Measurements from ENCODE around the gene BTBD17.
A peak's percentile ranks its signal among the peaks of the same experiment; 100 is the strongest.
"Not testable (repeated sequence)": the region's sequence is repeated elsewhere in the genome, so short reads cannot be mapped to it uniquely, and the experiment has no call there.

The BTBD17 gene

GRCh38 chr17:74361230-74362068, at the start of gene BTBD17:
BTBD17 (minus strand) TSS chr17:74361868; CDS start chr17:74361819, 49 bp downstream.
- peak; percentile 97 for DNase-seq (ENCODE audit: low spot score)

GRCh38 chr17:74410001-74410443, 48.4 kb upstream of the BTBD17 start:
- DNase-seq (ENCODE audit: low spot score), result no peak

GRCh38 chr17:74408815-74409214, 47.1 kb upstream of the BTBD17 start:
- DNase-seq (ENCODE audit: low spot score), result no peak

- DNase-seq (ENCODE audit: low spot score), result no peak
Observed at GRCh38 chr17:74408262-74408661, 46.6 kb upstream of the BTBD17 start.

DNA sequence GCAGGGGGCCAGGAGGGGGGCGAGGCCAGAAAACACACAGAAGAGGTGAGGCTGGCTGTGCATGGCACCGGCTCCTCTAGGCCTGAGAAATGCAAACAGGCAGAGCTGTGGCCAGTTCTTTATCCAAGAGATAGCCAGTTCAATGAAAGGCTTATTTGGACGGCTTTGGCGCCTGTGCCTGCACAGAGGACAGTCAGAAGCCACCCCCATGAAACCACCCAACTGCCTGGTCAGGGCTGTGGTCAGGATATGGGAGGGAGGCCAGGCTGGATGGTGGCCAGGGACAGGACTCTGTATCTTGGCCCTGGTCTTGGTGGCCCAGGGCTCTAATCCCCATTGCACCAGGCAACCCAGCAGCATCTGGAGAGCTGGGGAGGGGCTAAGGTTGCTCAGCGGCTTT, 45.7 kb upstream of the BTBD17 start:
- no peak for DNase-seq (ENCODE audit: low spot score)

GRCh38 chr17:74405311-74405710, 43.6 kb upstream of the BTBD17 start:
- DNase-seq (ENCODE audit: low spot score), result not testable (repeated sequence)

DNA sequence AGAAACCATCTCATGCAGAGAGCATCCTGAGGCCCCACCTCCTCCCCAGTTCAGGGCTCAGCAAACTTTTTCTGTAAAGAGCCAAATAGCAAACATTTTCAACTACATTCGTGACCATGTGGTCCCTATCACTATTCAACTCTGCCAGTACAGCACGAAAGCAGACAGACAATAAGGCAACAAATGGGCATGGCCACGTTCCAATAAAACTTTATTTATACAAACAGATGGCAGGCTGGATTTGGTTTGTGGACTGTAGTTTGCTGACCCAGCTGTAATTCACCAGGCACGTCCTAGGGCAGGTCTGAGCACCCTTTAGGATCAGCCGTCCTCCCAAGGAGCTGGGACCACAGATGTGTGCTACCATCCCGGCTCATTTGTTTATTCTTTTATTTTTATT, 43.1 kb upstream of the BTBD17 start:
- no peak for DNase-seq (ENCODE audit: low spot score)

DNA sequence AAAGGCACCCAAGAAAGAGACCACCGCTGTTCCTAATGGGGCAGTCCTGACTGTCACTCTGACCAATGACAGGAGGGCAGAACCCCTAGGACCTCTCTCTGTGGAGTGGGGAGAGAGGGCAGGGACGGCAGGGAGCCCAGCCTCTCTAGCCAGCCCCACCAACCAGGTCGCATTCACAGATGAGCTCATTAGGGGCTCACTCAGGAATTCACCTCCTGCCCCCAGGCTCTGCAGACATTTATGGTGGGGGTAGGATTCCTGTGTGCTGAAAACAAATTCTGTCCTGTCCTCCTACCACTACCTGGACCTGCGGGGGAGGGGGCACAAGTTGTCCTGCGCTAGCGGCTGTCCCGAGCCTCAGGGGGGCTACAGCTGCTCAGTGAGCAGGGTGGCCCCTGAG, 42.5 kb upstream of the BTBD17 start:
- DNase-seq (ENCODE audit: low spot score), result no peak

DNA sequence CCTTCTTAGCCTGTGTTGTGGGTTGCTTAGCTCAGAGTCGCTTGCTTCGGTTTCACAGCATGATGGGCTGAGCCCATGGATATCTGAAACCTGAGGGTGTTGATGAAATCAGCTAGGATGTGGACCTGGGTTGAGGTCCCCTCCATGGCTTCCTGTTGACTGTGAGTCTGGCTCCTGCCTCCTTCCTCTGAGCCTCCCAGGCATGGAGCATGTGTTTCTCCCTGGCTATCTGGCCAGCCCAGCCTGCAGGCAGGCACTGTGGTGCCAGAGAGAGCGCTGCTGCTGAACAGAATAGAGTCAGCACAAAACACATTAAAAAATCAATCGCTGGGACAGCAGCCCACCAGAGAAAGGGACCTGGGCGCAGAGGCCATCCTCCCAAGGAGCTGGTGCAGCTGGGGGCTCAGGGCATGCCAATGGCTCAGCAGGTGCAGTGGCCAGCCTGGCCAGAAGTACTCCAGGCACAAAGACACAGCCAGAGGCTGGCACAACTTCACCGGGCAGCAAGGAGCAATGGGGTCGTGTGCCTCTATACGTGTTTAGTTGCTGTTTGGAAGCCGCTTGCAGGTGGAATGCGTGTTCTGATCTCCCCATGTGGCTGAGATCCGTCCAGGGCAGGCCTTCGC, 42.0 kb upstream of the BTBD17 start:
- no peak for DNase-seq (ENCODE audit: low spot score)

DNA sequence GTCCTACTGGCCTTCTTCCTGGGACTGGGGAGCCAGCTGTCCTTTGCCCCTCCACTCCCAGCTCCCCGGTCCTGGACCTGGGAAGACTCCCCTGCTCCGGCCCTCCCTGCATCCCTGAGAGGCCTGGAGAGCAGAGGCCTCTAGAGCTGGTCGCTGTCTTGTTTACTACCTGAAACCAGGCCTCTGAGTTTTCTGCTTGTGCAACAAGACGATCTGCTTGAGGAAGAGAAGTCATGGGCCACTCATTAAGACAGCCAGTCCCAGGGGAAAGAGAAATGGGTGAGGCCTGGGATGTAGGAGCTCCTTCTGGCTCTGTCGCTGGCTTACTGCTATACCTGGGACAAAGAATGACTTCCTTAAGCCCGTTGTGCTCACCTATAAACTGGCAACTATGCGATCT, 40.4 kb upstream of the BTBD17 start:
- DNase-seq (ENCODE audit: low spot score), result no peak

DNA sequence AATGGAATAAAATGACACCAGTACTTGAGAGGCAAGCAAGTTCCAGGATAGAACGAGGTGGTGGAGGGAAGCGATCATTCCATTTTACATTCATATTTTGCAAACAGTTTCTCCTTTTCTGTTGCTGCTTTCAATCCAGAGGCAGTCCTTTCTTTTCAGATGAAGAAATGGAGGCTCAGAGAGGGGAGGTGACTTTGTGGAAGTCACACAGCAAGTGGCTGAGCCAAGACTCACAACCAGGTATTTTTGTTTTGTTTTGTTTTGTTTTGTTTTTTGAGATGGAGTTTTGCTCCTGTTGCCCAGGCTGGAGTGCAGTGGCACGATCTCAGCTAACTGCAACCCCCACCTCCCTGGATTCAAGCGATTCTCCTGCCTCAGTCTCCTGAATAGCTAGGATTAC, 34.9 kb upstream of the BTBD17 start:
- no peak for DNase-seq (ENCODE audit: low spot score)

GRCh38 chr17:74394977-74395376, 33.3 kb upstream of the BTBD17 start:
- no peak for DNase-seq (ENCODE audit: low spot score)

GRCh38 chr17:74394275-74394950, 32.7 kb upstream of the BTBD17 start:
- no peak for DNase-seq (ENCODE audit: low spot score)

GRCh38 chr17:74393346-74393942, 31.8 kb upstream of the BTBD17 start:
- no peak for DNase-seq (ENCODE audit: low spot score)

- no peak for DNase-seq (ENCODE audit: low spot score)
Observed at GRCh38 chr17:74392848-74393247, 31.2 kb upstream of the BTBD17 start.

GRCh38 chr17:74391771-74392170, 30.1 kb upstream of the BTBD17 start:
- DNase-seq (ENCODE audit: low spot score), result no peak

DNA sequence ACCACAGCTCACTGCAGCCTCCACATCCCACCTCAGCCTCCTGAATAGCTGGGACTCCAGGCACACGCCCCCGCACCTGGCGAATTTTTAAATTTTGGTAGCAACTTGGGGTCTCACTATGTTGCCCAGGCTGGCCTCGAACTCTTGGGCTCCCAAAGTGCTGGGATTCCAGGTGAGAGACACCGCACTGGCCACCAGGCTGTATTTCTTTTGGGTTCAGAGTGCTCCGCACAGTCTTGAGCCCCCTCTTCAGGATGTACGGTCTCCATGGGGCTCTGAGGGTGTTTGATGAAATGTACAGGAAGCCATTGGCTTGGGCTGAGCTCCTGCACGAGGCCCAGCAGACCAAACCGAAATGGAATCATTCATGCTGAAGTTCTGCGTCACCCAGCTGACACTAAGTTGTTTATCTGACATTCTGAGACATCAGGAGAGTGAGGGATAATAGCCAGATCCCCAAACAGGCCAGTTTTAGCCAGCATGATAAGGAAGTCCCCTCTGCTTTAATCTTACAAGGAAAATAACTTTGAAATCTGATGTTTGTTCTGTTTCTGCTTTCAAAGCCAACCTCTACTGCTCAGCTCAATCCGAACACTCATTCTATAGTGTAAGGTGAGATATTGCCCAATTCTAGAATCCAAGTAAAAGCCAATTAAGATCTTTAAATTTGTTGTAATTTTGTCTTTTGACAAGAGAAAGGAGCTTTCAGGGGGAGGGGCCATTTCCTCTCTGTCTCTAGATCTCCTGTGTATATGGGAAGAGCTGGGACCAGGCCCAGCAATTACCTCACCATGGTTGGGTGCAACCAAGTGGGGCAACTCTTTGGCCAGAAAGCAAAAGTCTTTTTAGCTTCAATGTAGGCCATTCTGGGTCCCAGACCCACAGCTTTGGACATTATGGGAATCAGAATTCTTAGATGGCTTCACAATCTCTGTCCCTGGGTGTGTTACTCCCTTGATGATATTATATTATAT, 29.3 kb upstream of the BTBD17 start:
- no peak for DNase-seq (ENCODE audit: low spot score)

- no peak for DNase-seq (ENCODE audit: low spot score)
Observed at GRCh38 chr17:74389937-74390679, 28.4 kb upstream of the BTBD17 start.

- no peak for DNase-seq (ENCODE audit: low spot score)
Observed at GRCh38 chr17:74389084-74389753, 27.6 kb upstream of the BTBD17 start.

Data from ecto neural progenitor cell (in vitro differentiated cells).